ENCODE results near the gene SHBG.
"Not testable (repeated sequence)": the region's sequence is repeated elsewhere in the genome, so short reads cannot be mapped to it uniquely, and the experiment has no call there.

SHBG gene, protein sequence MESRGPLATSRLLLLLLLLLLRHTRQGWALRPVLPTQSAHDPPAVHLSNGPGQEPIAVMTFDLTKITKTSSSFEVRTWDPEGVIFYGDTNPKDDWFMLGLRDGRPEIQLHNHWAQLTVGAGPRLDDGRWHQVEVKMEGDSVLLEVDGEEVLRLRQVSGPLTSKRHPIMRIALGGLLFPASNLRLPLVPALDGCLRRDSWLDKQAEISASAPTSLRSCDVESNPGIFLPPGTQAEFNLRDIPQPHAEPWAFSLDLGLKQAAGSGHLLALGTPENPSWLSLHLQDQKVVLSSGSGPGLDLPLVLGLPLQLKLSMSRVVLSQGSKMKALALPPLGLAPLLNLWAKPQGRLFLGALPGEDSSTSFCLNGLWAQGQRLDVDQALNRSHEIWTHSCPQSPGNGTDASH

DNA sequence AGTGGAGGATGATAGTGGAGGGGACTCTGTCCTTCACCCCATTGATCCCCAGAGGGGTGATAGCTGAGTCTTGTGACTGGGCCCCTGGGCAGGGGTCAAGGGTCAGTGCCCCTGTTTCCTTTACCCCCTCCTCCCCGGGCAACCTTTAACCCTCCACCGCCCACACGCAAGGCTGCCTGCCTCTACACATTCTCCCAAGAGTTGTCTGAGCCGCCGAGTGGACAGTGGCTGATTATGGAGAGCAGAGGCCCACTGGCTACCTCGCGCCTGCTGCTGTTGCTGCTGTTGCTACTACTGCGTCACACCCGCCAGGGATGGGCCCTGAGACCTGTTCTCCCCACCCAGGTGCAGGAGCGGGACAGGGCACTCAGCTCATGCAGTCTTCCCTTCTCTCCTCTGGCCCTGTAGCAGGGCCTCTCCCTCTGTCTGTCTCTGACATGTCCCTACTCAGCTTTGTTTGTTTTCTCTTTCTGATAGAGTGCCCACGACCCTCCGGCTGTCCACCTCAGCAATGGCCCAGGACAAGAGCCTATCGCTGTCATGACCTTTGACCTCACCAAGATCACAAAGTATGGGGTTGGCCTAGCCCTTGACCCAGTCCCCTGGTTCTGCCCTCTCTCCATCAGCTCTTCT is at the start of gene SHBG:
SHBG (plus strand) TSS at position 197 of the 633 bp plus-strand sequence; CDS start at position 235, 38 bp downstream.
- DNase-seq: no peak

DNA sequence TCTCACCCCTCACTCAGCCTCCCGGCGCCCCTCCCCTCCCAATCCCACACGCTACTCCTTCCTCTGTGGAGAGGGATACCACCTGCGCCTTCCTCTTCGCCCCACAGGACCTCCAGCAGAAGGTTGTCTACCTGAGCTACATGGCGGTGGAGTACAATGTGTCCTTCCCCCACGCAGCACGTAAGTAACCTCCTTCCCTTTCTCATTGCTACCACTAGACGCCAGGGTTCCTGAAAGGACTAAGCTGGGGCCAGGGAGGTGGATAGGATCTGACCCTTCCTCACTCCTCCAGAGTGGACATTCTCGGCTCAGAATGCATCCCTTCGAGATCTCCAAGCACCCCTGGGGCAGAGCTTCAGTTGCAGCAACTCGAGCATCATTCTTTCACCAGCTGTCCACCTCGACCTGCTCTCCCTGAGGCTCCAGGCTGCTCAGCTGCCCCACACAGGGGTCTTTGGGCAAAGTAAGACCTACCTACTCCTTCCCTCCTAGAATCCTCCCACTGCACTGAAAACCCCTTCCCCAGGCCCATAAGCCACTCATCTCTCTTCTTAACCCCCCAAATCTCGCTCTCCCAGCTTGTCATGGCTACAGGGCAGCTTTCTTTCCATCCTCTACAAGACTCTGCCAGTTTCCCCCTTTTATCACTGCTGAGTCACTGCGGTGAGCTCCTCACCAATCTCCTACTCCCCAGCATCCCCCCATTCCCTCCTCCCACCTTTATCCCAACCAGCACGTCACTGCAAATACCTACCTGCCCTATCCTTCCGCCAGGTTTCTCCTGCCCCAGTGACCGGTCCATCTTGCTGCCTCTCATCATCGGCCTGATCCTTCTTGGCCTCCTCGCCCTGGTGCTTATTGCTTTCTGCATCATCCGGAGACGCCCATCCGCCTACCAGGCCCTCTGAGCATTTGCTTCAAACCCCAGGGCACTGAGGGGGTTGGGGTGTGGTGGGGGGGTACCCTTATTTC is 49.0 kb upstream of the SHBG start:
- peak; percentile 51 for DNase-seq

DNA sequence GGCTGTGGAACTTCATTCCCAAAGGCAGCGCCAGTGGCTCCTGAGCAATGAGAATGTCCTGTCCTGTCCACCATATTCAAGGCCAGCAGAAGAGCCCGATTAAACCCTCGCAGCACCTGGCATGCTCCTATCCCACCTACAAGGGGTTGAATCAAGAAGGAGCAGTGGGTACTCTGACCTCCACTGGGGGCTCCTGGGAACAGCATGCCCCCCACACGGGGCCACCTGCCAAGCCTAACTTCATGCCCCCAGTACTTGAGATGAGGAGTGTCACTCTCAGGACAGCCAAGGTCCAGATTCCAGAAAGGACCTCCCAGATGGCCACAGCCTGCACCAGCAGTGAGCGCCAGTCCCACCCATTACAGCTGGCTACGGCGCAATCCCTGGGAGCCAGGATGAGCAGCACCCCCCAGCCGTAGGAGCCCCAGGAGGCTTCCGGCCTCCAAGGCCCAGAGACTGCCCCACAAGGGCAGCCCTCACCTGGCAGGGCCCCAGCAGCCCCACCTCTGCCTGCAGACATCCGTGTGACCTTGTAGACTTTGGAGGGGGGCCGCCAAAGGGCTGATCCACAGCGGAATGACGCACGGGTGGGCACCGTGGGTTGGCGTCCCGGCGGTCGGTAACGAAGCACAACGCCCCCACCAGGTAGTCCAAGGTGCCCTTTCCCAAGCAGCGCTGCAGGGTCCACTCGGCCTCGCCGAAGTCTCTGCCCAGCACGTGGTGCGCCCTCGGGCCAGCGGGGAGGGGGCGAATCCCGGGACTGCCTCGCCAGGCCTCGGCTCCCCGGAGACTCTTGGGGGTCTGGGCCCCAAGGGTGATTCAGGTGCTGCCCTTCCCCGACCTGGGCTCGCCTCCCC is 47.3 kb upstream of the SHBG start:
- peak; percentile 56 for DNase-seq

DNA sequence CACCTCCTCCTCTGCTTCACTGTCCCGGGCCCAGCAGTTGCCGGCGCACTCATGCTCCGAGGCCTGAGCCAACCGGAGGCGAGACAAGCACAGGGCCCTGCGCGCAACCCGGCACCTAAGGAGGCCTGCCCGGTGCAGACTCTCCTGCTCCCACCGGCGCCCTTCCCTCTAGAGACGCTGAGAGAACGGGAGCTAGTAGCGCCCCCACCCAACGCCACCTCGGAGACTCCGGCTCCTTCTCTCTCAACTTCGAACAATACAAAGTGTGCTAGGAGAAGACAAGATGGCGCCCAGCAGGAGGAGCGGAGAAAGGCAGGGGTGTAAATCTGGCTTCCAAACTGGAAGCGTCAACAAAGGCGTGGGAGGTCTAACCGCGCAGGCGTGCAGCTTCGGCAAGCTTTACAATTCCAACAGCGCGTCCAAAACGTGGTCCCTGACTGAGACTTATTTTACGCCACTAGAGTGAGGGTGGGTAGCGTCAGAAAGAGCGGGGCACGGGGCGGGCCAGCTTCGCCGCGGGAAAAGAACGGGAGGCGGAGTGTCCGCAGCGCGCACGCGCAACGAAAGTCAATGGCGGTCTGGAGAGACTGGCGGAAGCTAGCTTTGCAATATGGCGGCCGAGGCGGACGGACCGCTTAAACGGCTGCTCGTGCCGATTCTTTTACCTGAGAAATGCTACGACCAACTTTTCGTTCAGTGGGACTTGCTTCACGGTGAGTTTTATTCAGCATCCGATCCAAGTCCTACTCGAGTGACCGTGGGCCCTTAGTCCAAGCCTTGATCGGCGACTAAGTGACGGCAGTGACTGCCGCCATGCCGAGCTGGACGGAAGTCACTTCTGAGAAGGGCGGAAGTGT is 46.5 kb upstream of the SHBG start, which contains the start of gene MPDU1:
MPDU1 (plus strand) TSS at position 600 of the 857 bp plus-strand sequence; CDS start at position 611, 11 bp downstream.
- peak; percentile 99 for DNase-seq

DNA sequence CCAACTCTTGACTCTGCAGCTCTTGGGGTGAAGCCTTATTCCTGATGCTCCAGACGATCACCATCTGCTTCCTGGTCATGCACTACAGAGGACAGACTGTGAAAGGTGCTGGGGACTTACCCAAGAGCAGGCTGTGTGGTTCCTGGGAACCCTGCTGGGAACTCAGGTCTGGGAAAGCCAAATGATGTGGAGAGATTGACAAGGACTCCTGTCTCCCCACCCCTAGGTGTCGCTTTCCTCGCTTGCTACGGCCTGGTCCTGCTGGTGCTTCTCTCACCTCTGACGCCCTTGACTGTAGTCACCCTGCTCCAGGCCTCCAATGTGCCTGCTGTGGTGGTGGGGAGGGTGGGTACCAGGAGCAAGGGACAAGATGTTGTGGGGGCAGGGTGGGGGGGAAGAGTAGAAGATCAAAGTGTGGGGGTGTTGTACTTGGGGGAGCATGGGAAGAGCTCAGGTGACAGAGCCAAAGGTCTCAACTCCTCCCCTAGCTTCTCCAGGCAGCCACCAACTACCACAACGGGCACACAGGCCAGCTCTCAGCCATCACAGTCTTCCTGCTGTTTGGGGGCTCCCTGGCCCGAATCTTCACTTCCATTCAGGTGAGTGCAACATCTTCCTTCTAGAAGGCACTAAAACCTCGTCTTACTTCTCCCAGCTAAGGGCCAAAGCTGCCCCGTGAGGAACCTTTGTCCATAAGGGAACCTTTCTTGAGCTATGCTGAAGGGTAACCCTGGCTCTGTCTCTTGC is 43.1 kb upstream of the SHBG start:
- DNase-seq: peak; percentile 75

DNA sequence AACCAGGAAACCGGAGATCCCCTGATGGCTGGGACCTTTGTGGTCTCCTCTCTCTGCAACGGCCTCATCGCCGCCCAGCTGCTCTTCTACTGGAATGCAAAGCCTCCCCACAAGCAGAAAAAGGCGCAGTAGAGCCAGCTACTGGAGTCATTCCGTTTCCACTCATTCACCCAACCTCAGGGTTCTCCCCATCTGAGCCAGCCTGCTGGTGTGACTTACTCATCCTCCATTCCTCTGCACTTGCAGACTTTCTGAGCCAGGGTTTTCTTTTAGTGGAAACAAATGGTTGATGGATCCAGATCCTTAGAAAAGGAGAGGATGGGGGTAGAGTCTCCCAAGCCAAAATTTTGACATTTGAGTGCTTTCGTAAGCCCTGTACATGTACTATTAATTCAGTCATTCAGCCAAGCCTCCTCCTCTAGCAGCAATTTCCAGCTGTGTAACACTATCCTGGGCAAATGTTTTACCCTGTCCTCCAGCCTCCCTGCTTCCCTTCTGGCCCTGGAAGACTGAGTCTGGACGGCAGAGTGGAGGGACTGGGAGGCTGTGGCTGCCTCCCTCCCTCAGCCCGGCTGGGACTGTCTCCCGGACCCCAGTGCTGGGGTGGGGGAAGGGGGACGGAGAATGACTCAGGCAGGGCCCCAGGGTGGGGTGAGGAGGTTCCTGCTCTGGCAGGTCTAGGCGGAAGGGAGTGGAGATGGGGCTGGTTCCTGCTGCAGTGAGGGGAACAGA is 42.3 kb upstream of the SHBG start:
- no peak for DNase-seq

DNA sequence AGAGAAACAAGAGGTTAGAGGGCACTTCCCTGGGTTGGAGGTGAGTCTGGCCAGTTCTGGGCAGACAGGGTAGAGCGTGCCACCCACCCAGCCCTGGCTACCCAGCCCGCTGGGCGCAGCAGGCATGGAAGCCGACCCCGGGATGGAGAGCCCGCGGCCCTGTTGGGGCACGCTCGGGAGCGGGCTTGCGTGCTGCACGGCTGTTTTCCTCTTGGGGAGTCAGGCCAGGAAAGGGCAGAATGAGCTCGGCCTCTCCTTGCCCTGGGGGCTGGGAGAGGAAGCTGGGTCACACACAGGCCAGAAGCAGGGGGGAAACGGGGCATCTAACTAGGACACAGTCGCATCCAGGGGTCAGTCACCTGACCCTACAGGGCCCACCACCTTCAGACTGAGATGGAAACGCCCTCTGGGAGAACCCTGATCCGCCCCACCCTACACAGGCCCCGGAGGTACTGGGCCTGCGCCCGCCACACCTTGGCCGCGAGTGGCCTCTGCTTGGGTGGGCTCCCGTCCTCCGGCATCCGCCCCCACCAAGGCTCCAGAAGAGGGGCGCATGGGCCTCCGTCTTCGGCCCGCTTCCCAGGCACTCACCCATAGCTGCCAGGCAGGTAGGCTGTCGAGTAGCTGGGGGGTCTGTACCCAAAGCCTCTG is 41.3 kb upstream of the SHBG start:
- DNase-seq: no peak

DNA sequence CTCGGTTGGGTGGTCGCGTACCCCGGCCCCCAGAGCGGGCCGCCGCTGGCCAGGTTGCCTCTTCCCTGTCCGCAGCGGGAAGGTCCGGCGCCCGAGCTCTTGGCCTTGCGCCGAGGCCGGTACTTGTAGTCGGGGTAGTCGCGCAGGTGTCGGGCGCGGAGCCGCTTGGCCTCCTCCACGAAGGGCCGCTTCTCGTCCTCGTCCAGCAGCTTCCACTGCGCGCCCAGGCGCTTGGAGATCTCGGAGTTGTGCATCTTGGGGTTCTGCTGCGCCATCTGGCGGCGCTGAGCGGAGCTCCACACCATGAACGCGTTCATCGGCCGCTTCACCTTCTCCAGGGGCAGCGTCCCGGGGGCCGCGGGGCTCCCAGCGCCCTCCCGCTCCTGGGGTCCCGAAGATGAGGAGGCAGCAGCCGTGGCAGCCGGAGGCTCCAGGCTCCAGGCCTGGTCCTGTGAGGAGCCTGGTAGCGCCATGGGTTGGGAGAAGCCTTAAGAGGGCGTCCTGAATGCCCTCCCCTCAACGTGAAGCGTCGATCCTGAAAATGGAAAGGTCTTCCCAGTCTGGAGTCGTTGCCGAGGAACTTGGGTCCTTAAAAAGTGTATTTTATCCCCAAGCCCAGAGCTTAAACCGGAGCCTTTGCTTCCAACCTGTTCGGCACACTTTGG is 40.6 kb upstream of the SHBG start:
- peak; percentile 93 for DNase-seq

DNA sequence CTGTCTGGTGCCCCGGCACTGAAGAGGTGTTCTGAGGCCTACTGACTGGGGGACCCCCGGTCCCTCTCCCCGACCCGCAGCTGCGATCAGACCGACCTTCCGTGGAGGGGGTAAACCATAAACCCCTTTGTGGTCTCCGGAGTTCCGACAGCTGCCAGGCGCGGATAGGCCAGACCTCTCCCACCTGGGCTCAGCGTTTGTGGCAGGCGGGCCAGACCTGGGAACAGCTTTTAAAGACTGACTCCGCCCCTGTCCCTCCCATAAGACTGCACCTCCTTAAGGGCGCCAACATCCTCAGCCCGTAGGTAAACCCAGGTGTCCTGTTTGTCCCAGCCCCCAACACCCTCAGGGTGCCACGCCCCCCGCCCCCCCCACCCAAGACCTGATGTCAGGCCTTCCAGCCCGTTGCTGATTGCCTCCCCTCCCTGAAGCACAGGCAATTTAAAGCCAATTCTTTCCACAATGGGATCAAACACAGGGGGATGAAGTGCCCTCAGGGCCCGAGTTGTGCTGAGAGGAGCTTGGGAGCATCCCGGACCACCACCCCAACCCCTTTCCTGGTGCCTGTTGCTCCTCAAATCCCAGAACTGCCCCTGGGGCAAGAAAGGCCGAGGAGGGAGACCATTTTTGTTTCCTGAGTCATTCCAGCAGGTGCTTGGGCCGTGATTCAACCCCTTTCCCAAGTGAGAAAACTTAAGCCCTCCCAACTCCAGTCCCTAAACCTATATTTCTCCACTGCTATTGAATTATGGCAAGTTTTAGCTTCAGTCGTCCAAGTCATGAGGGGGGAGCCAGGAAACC is 39.8 kb upstream of the SHBG start, which contains the start of gene SOX15:
SOX15 (minus strand) TSS at position 204 of the 801 bp plus-strand sequence. CDS start 418 bp downstream, outside the sequence.
- peak; percentile 52 for DNase-seq

DNA sequence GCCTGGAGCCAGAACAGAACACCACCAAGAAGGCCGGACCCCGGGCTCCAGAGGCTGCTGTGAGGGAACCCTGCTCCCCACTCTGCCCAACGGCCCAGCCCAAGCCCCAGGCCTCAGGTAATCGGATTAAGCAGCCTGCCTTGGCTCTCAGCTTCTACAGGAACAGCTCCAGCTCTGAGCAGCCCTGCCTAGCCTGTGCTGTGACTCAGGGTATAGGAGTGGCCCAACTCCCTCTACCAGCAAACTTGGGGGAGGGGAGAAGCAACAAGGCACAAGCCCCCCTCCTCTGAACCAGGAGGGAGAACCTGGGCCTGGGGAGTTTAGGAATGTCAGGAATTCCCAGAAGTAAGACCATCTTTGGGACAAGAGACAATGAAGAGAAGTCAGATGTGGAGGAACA is 39.2 kb upstream of the SHBG start:
- DNase-seq: peak; percentile 97

DNA sequence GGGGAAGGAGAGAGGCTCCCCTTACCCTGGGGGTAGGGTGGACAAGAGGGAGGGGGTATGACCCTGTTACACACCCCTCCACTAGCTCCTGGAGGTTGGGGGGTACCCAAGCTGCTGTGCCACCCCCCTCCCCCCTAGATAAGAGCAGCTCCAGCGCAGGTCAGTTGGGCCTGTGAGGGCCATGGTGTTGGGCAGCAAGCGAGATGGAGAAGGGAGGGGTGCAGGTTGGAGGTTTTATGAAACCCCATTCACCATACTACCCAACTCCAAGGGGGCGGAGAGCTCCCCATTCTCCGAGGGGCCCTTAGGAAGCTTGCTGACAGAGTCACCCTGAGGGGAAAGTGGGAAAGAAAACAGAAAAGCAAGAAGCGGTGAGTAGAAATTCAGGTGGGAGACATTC is 38.3 kb upstream of the SHBG start:
- DNase-seq: no peak

DNA sequence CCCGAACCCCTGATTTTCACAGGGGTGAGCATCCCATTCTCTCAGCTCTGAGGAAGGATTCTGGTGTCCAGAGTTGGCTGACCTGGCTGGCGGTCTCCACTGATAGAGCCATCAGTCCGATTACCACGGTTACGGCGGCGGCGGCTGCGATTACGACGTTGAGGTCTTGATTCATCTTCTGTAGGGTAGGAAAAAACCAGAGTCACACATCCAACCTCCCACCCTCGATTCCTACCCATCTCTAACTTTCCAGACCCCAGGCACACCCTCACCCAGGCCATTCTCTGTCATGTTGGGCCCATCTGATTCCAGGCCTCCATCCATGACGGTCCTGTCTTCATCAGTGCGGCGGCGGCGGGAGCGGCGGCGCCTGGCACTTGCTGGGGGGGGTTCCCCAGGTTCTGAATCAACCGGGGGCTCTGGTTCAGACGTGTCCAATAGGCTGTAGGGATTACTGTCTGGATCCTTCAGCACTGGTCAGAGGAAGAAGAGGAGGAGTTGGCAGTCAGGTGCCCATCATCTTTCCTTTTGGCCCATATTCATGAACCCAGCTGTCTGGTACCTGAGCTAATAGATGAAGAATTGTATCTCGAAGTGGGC is 37.4 kb upstream of the SHBG start:
- no peak for DNase-seq

DNA sequence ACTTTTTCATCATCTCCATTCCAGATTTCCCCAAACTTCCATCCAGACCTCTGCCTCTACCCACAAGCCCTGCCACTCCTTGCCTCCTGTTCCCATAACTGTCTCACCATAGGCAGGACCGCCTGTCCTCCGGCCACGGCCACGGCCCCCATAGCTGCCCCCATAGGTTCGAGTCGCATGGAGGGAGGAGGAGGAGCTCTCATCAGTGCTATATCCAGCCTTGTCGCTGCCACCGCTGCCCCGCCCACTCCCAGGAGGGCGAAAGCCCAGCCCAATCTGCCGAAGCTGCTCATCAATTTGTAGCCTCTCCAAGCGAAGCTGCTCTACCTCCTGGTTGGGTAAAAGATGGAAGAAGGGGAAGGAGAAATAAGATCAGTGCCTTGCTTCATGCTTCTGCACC is 36.6 kb upstream of the SHBG start:
- DNase-seq: no peak

DNA sequence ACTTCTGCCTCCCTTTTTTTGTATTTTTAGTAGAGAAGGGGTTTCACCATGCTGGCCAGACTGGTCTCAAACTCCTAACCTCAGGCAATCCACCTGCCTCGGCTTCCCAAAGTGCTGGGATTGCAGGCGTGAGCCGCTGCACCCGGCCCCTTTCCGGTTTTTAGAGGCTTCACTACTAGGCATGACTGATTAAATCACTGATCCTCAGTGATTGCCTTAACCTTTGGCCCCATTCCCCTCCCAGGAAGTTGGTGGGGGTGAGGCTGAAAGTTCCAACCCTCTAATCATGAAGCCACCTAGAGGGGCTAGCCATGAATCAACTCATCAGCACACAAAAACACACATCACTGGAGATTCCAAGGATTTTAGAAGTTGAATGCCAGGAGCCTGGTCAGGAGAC is 32.4 kb upstream of the SHBG start:
- DNase-seq: not testable (repeated sequence)

DNA sequence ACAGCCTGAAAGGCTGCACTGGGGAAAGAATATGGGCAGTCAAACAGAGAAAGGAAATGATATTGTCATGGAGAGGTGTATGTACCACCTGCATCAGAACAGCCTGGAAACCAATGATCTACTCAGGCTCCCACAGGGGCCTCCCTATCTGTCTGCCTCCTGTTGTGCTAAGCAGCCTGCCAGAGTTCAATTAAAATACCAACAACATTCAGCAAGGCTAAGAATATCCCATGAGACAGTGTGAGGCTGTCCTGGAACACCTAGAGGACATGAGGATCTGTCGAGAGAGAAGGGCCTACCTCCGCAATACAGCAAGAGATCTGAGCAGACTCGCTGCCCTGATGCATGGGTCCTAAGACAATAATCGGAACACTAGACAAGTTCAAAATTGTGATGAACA is 23.7 kb upstream of the SHBG start:
- DNase-seq: no peak

DNA sequence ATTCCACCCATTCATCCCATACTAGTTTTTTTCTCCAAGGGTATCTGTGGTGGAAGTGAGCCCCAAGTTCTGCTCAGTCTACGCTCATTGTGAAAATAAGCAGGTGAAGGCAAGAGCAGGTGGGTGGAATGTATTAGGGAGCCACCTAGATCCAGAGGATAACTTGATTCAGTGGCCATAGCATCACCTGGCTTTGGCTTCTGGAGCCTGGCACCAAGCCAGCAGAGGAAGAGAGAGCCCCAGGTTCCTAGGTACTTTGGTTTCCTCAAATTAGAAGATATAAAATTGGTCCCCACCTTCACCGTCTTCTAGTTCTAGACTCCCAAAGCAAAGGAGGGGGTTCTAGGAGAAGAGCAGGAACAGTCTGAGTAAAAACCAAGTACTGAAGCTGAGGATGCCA is 19.3 kb upstream of the SHBG start:
- DNase-seq: no peak

Data from NCI-H82 (cell line).